Liver (tissue), 9 donors: ENCODE measurements around the gene GNG2. TPM values are rescaled to one million over a fixed set of nuclear protein-coding genes. Genes with fewer than 3 reads are reported as not detected.

Experiments used
- DNase-seq: peaks from one replicate; pipeline ENCODE4 v3.0.0-alpha.2; 2017; ENCODE audit warnings: low spot score
- H3K27ac ChIP-seq, 2 donors: one replicate each; pipeline ENCODE4 v1.7.0; 2013; ENCODE audit warnings: inconsistent platforms in 2 of 2, low read length in 2 of 2, control low read depth in 1 of 2, low read depth in 1 of 2, mild to moderate bottlenecking in 1 of 2
- H3K27me3 ChIP-seq, 4 donors: one replicate each; pipeline versions ENCODE4 v1.6.1 to v1.7.0; 2013; ENCODE audit warnings: low read length in 3 of 4, inconsistent platforms in 1 of 4, mild to moderate bottlenecking in 1 of 4, moderate library complexity in 1 of 4; ENCODE audit not compliant: control insufficient read depth in 4 of 4, insufficient read depth in 4 of 4
- H3K36me3 ChIP-seq, 4 donors: one replicate each; pipeline versions ENCODE4 v1.6.1 to v1.7.0; 2013; ENCODE audit warnings: low read length in 3 of 4, mild to moderate bottlenecking in 3 of 4, low read depth in 1 of 4, moderate library complexity in 1 of 4; ENCODE audit not compliant: control insufficient read depth in 4 of 4, insufficient read depth in 3 of 4
- H3K4me1 ChIP-seq, 4 donors: one replicate each; pipeline versions ENCODE4 v1.6.1 to v1.7.0; 2013; ENCODE audit warnings: low read length in 3 of 4, mild to moderate bottlenecking in 3 of 4, moderate library complexity in 1 of 4; ENCODE audit not compliant: control insufficient read depth in 4 of 4, insufficient read depth in 4 of 4
- H3K4me3 ChIP-seq, 3 donors: one replicate each; pipeline versions ENCODE4 v1.6.1 to v1.7.0; 2013; ENCODE audit warnings: low read length in 3 of 3, control low read depth in 1 of 3, low read depth in 1 of 3, mild to moderate bottlenecking in 1 of 3
- H3K9ac ChIP-seq, 2 donors: one replicate each; pipeline ENCODE4 v1.7.0; 2013; ENCODE audit warnings: low read length in 2 of 2, mild to moderate bottlenecking in 2 of 2, moderate library complexity in 2 of 2, control low read depth in 1 of 2, low read depth in 1 of 2
- H3K9me3 ChIP-seq, 4 donors: one replicate each; pipeline versions ENCODE4 v1.6.1 to v1.7.0; 2013; ENCODE audit warnings: low read length in 3 of 4; ENCODE audit not compliant: control insufficient read depth in 4 of 4
- EGR1 ChIP-seq, 2 donors: IDR thresholded peaks; 2 replicates each; pipeline ENCODE4 v1.6.1; 2016 to 2018; ENCODE audit warnings: antibody characterized with exemption in 2 of 2, low read depth in 2 of 2
- FOXA1 ChIP-seq: IDR thresholded peaks from 2 replicates; pipeline ENCODE4 v1.6.1; 2016; ENCODE audit warnings: antibody characterized with exemption
- FOXA2 ChIP-seq: IDR thresholded peaks from 2 replicates; pipeline ENCODE4 v1.6.1; 2016; ENCODE audit warnings: antibody characterized with exemption
- GABPA ChIP-seq, 2 donors: IDR thresholded peaks in 1 of 2; conservative IDR thresholded peaks in 1 of 2; 2 replicates each; pipeline ENCODE4 v1.6.1; 2016; ENCODE audit warnings: antibody characterized with exemption in 2 of 2, mild to moderate bottlenecking in 1 of 2, moderate library complexity in 1 of 2
- HNF4A ChIP-seq, 2 donors: conservative IDR thresholded peaks; 2 replicates each; pipeline ENCODE4 v1.6.1; 2016; ENCODE audit warnings: antibody characterized with exemption in 2 of 2, mild to moderate bottlenecking in 2 of 2
- HNF4G ChIP-seq: IDR thresholded peaks from 2 replicates; pipeline ENCODE4 v1.6.1; 2016; ENCODE audit warnings: antibody characterized with exemption
- JUND ChIP-seq, 2 donors: IDR thresholded peaks; 2 replicates each; pipeline ENCODE4 v1.6.1; 2016; ENCODE audit warnings: antibody characterized with exemption in 2 of 2
- NR2F2 ChIP-seq: IDR thresholded peaks from 2 replicates; pipeline ENCODE4 v1.6.1; 2016; ENCODE audit warnings: antibody characterized with exemption
- RAD21 ChIP-seq, 2 donors: IDR thresholded peaks; 2 replicates each; pipeline ENCODE4 v1.6.1; 2016; ENCODE audit warnings: antibody characterized with exemption in 2 of 2, mild to moderate bottlenecking in 2 of 2
- RXRA ChIP-seq, 2 donors: IDR thresholded peaks; 2 replicates each; pipeline ENCODE4 v1.6.1; 2017 to 2018; ENCODE audit warnings: antibody characterized with exemption in 2 of 2, mild to moderate bottlenecking in 1 of 2
- SP1 ChIP-seq: IDR thresholded peaks from 2 replicates; pipeline ENCODE4 v1.6.1; 2018; ENCODE audit warnings: antibody characterized with exemption, mild to moderate bottlenecking
- TAF1 ChIP-seq: conservative IDR thresholded peaks from 2 replicates; pipeline ENCODE4 v1.6.1; 2016; ENCODE audit warnings: antibody characterized with exemption, mild to moderate bottlenecking
- YY1 ChIP-seq: IDR thresholded peaks from 2 replicates; pipeline ENCODE4 v1.6.1; 2016; ENCODE audit warnings: antibody characterized with exemption, mild to moderate bottlenecking
- WGBS: extraction: QIAGEN DNeasy Blood & Tissue Kit; methylation state at CpG from one replicate; pipeline ENCODE4 v1.1.7; 2013; 5-methylcytosine and 5-hydroxymethylcytosine counted together
- polyA plus RNA-seq, 2 donors: library from polyadenylated mRNA; stranded (reverse) in 1 of 2; unstranded in 1 of 2; fragments of 200-250 nt in 1 of 2; fragments of >200 nt in 1 of 2; fragmentation: Nextera tagmentation in 1 of 2; extraction: Ambion mirVana in 1 of 2; gene quantifications; one replicate each; pipeline versions ENCODE4 v1.2.1 to v1.2.3, GENCODE V29; 2013 to 2015
- total RNA-seq, 2 donors: library from RNA; depleted of rRNA; stranded (reverse); fragments of >200 nt; gene quantifications; one replicate each; pipeline ENCODE4 v1.2.3, GENCODE V29; 2014
- TF ChIP-seq, protein P1 (sequence below): fragments of 150-350 bp; IDR thresholded peaks from 2 replicates; pipeline ENCODE4 v1.5.1; 2017; ENCODE audit warnings: improper control_type of control experiment, low read depth, low read length; ENCODE audit not compliant: missing input control
- TF ChIP-seq, protein P2 (sequence below): IDR thresholded peaks from 2 replicates; pipeline ENCODE4 v1.6.1; 2016; ENCODE audit warnings: antibody characterized with exemption
- TF ChIP-seq, protein P3 (sequence below): IDR thresholded peaks from 2 replicates; pipeline ENCODE4 v1.6.1; 2016; ENCODE audit warnings: antibody characterized with exemption
- TF ChIP-seq, protein P4 (sequence below): IDR thresholded peaks from 2 replicates; pipeline ENCODE4 v1.6.1; 2016; ENCODE audit warnings: antibody characterized with exemption
- TF ChIP-seq, protein P5 (sequence below): IDR thresholded peaks from 2 replicates; pipeline ENCODE4 v1.6.1; 2016; ENCODE audit warnings: antibody characterized with exemption, mild to moderate bottlenecking
- donor health status: healthy.
- donor health status: healthy.
- donor health status: healthy.
- donor health status: healthy.
- donor health status: healthy.

GNG2 gene
- total and polyA plus RNA-seq, 4 donors: 3.5 to 11.2 (median 4.4) TPM

DNA sequence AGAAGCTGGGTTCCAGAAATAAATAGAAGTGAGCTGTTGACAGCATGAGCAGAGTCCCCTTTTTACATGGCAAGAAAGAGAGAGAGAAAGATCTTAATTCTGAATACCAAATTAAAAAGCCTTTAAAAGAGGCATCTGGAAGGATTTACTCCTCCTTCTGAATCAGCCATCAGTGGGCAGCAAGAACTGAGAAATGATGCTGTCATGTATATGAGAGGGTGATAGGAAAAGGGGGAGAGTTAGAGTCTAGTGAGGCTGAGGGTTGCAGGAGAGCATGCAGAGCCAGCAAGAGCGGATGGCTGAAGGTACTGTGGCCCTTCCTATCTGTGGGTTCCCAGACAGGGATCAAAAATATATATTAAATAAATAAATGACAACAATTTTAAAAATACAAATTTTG, 34.5 kb upstream of the GNG2 start:
- WGBS: 78% methylated on average over 1 of the region's 1 CpG
- no peak for TF ChIP-seq NR2F2
- no peak for TF ChIP-seq YY1
- TF ChIP-seq, protein P1, sequence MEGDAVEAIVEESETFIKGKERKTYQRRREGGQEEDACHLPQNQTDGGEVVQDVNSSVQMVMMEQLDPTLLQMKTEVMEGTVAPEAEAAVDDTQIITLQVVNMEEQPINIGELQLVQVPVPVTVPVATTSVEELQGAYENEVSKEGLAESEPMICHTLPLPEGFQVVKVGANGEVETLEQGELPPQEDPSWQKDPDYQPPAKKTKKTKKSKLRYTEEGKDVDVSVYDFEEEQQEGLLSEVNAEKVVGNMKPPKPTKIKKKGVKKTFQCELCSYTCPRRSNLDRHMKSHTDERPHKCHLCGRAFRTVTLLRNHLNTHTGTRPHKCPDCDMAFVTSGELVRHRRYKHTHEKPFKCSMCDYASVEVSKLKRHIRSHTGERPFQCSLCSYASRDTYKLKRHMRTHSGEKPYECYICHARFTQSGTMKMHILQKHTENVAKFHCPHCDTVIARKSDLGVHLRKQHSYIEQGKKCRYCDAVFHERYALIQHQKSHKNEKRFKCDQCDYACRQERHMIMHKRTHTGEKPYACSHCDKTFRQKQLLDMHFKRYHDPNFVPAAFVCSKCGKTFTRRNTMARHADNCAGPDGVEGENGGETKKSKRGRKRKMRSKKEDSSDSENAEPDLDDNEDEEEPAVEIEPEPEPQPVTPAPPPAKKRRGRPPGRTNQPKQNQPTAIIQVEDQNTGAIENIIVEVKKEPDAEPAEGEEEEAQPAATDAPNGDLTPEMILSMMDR: no peak
- TF ChIP-seq EGR1 (IDR thresholded peaks at IDR 0.05; ENCODE audit: low read depth in 2 of 2): no peak
- no peak for TF ChIP-seq FOXA1
- Histone ChIP-seq H3K4me3 (no peak overlapping the region), H3K4me1 (no peaks in the 10 kb centered on the region), H3K27ac (no peak overlapping the region), H3K9ac (no peak overlapping the region), H3K36me3 (no peaks in the 10 kb centered on the region), H3K27me3 (no peaks in the 10 kb centered on the region), H3K9me3 (no peaks in the 10 kb centered on the region)
- DNase-seq: no peak

DNA sequence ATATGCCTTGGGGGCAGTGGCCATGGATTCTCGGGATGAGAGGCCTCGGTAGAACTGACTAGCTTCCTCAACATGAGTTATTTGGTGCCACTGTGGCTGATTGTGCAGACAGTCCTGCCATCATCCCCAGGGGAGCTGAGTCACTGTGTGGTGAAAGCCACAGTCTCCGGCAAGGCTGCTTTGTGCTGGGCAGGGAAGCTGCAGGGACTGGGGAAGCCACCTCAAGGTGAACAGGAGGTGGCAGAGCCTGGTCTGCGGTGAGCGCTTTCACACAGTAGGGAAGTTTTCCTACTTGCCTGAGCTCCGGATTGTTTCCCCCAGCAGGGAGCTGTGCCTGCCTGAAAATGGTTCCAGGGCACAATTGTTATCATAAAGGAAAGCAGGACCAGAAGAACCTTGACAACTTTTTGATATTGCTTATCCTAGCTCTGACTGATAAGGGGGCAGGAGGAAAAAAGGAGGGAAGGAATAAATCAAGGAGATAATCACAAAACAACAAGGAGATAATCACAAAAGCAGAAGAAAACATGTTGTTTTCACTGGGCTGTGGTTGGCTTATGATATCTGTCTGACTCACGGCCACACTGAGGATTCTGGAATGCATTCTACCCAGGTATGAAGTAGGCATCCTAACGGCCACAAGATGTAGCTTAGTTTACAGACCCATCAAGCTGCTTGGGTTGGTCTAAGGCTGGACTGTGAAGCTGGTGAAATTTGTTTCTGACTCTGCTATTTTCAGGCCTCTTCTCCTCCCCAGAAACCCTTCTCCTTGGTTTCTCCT, 32.2 kb upstream of the GNG2 start:
- WGBS: 45% methylated on average over 8 of the region's 8 CpGs

More for the DNA sequence above, 32.2 kb upstream of the GNG2 start:
- Histone ChIP-seq H3K4me3 (no peak overlapping the region), H3K36me3 (no peaks in the 10 kb centered on the region), H3K27ac (no peak overlapping the region), H3K9ac (no peak overlapping the region), H3K4me1 (no peaks in the 10 kb centered on the region), H3K9me3 (peaks cover 0 to 7% (median 2%) of the 10 kb centered on the region in 4 donors), H3K27me3 (no peaks in the 10 kb centered on the region)
- TF ChIP-seq GABPA (IDR thresholded peaks at IDR 0.05 in 1 of 2, conservative IDR thresholded peaks at IDR 0.05 in 1 of 2): no peak
- no peak for TF ChIP-seq FOXA1
- no peak for TF ChIP-seq HNF4G
- TF ChIP-seq HNF4A (conservative IDR thresholded peaks at IDR 0.05): no peak
- TF ChIP-seq JUND (IDR thresholded peaks at IDR 0.05): no peak
- TF ChIP-seq, protein P2, sequence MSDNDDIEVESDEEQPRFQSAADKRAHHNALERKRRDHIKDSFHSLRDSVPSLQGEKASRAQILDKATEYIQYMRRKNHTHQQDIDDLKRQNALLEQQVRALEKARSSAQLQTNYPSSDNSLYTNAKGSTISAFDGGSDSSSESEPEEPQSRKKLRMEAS: no peak
- TF ChIP-seq, protein P3, sequence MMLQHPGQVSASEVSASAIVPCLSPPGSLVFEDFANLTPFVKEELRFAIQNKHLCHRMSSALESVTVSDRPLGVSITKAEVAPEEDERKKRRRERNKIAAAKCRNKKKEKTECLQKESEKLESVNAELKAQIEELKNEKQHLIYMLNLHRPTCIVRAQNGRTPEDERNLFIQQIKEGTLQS: no peak
- no peak for TF ChIP-seq TAF1
- TF ChIP-seq RAD21 (IDR thresholded peaks at IDR 0.05): no peak
- no peak for TF ChIP-seq EGR1 (IDR thresholded peaks at IDR 0.05; ENCODE audit: low read depth in 2 of 2)
- no peak for TF ChIP-seq SP1
- TF ChIP-seq, protein P4, sequence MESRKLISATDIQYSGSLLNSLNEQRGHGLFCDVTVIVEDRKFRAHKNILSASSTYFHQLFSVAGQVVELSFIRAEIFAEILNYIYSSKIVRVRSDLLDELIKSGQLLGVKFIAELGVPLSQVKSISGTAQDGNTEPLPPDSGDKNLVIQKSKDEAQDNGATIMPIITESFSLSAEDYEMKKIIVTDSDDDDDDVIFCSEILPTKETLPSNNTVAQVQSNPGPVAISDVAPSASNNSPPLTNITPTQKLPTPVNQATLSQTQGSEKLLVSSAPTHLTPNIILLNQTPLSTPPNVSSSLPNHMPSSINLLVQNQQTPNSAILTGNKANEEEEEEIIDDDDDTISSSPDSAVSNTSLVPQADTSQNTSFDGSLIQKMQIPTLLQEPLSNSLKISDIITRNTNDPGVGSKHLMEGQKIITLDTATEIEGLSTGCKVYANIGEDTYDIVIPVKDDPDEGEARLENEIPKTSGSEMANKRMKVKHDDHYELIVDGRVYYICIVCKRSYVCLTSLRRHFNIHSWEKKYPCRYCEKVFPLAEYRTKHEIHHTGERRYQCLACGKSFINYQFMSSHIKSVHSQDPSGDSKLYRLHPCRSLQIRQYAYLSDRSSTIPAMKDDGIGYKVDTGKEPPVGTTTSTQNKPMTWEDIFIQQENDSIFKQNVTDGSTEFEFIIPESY: no peak
- TF ChIP-seq NR2F2: no peak
- TF ChIP-seq, protein P5, sequence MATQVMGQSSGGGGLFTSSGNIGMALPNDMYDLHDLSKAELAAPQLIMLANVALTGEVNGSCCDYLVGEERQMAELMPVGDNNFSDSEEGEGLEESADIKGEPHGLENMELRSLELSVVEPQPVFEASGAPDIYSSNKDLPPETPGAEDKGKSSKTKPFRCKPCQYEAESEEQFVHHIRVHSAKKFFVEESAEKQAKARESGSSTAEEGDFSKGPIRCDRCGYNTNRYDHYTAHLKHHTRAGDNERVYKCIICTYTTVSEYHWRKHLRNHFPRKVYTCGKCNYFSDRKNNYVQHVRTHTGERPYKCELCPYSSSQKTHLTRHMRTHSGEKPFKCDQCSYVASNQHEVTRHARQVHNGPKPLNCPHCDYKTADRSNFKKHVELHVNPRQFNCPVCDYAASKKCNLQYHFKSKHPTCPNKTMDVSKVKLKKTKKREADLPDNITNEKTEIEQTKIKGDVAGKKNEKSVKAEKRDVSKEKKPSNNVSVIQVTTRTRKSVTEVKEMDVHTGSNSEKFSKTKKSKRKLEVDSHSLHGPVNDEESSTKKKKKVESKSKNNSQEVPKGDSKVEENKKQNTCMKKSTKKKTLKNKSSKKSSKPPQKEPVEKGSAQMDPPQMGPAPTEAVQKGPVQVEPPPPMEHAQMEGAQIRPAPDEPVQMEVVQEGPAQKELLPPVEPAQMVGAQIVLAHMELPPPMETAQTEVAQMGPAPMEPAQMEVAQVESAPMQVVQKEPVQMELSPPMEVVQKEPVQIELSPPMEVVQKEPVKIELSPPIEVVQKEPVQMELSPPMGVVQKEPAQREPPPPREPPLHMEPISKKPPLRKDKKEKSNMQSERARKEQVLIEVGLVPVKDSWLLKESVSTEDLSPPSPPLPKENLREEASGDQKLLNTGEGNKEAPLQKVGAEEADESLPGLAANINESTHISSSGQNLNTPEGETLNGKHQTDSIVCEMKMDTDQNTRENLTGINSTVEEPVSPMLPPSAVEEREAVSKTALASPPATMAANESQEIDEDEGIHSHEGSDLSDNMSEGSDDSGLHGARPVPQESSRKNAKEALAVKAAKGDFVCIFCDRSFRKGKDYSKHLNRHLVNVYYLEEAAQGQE: no peak
- TF ChIP-seq, protein P1: no peak
- no peak for TF ChIP-seq YY1
- no peak for TF ChIP-seq RXRA (IDR thresholded peaks at IDR 0.05)
- TF ChIP-seq FOXA2: no peak
- DNase-seq: no peak
